ENCODE results near the gene TMEM50B. TPM values are rescaled to one million over a fixed set of nuclear protein-coding genes. Genes with fewer than 3 reads are reported as not detected.
A peak's percentile ranks its signal among the peaks of the same experiment; 100 is the strongest.

Gene TMEM50B
- total and polyA plus RNA-seq, 8 donors: 20.3 to 97.3 (median 46.8) TPM

DNA sequence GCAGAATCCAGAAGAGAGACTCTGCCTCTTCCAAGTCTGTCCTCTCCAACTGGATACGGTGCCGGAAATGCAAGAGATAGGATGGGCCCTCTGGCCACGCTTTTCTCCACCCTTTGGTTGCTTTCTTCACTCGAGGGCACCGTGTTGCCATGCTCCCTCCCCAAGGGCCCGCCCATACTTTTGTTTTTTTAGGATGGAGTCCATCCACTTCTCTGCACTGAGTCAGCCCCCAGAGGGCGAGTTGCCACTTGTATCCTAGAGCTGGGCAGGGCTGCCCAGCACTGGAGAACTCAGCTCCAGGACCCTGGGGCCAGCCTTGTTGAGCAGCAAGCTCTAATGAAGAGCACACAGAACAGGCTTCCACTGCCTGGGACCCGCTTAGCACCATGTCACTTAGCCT, 51.1 kb downstream of the TMEM50B start:
- intact Hi-C loops (cut with DNase I; ENCODE audit: low total_unique reads): no loop called here
- Histone ChIP-seq H3K27ac (peak overlapping the region in 4 of 5 donors; percentile 30 to 84 (median 52)), H3K4me3 (no peak overlapping the region), H3K9me3 (no peaks in the 10 kb centered on the region), H3K27me3 (no peaks in the 10 kb centered on the region), H3K4me1 (peaks cover 5 to 42% (median 27%) of the 10 kb centered on the region in 4 donors), H3K36me3 (peaks cover 35 to 100% (median 97%) of the 10 kb centered on the region in 4 donors)
- WGBS, 5 donors: 66 to 85% (median 81%) methylated on average over 8 of the region's 8 CpGs
- DNase-seq: no peak
- TF ChIP-seq POLR2AphosphoS5 (IDR thresholded peaks at IDR 0.05): no peak
- TF ChIP-seq EP300 (IDR thresholded peaks at IDR 0.05): no peak
- TF ChIP-seq POLR2A (IDR thresholded peaks at IDR 0.05): no peak
- TF ChIP-seq, protein P1, sequence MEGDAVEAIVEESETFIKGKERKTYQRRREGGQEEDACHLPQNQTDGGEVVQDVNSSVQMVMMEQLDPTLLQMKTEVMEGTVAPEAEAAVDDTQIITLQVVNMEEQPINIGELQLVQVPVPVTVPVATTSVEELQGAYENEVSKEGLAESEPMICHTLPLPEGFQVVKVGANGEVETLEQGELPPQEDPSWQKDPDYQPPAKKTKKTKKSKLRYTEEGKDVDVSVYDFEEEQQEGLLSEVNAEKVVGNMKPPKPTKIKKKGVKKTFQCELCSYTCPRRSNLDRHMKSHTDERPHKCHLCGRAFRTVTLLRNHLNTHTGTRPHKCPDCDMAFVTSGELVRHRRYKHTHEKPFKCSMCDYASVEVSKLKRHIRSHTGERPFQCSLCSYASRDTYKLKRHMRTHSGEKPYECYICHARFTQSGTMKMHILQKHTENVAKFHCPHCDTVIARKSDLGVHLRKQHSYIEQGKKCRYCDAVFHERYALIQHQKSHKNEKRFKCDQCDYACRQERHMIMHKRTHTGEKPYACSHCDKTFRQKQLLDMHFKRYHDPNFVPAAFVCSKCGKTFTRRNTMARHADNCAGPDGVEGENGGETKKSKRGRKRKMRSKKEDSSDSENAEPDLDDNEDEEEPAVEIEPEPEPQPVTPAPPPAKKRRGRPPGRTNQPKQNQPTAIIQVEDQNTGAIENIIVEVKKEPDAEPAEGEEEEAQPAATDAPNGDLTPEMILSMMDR (IDR thresholded peaks at IDR 0.05): no peak

DNA sequence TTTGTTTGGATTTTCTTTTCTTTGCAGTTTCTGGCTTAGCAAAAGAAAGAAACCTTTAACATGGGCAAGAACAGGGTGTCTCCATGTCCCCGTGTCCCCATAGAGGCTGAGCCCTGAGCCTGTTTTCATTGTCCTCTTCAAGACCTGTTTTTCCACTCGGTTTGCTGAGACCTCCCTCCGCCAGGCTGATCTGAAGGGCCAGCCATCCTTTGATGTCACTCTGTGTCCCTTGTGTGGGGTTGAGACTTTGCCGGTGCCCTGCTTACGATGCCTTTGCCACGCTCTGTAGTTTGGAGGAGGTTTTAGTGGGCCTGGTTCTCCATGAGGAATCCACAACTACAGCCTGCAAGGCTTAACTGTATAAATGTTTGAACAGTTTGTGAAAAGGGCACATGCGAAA, 52.7 kb downstream of the TMEM50B start:
- Histone ChIP-seq H3K27ac (peak overlapping the region in 1 of 5 donors; percentile 84), H3K27me3 (no peaks in the 10 kb centered on the region), H3K36me3 (peaks cover 25 to 99% (median 96%) of the 10 kb centered on the region in 4 donors), H3K9me3 (no peaks in the 10 kb centered on the region), H3K4me1 (peaks cover 5 to 33% (median 25%) of the 10 kb centered on the region in 4 donors), H3K4me3 (no peak overlapping the region)
- 84 to 92% (median 89%) methylated on average over 7 of the region's 7 CpGs for WGBS, 5 donors
- intact Hi-C loops (cut with DNase I; ENCODE audit: low total_unique reads): no loop called here
- no peak for TF ChIP-seq EP300 (IDR thresholded peaks at IDR 0.05)
- no peak for TF ChIP-seq POLR2AphosphoS5 (IDR thresholded peaks at IDR 0.05)
- TF ChIP-seq POLR2A (IDR thresholded peaks at IDR 0.05): no peak
- TF ChIP-seq, protein P1 (IDR thresholded peaks at IDR 0.05): no peak
- DNase-seq: no peak

DNA sequence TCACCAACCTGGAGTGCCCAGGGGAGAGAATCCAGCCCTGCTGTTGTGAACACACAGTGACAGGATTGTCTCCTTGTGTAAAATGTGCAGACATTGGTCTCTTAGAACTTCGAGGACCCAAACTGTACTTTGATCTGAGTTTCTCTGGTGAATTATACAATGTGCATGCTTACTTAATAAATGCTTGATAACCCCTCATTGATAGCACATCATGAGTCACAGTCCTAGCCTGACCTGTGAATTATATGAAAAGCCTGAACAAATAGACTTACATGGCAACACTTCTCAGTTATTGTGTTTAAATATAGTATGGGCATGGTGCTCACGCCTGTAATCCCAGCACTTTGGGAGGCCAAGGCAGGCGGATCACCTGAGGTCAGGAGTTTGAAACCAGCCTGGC, 53.9 kb downstream of the TMEM50B start:
- intact Hi-C loops (cut with DNase I; ENCODE audit: low total_unique reads): no loop called here
- H3K27me3 ChIP-seq: no peaks in the 10 kb centered on the region
- peaks cover 26 to 97% (median 95%) of the 10 kb centered on the region in 4 donors for H3K36me3 ChIP-seq
- peak overlapping the region in 2 of 5 donors; percentile 5 to 8 for H3K27ac ChIP-seq
- peak in 1 of 2 donors; percentile 45 for DNase-seq
- H3K4me3 ChIP-seq: no peak overlapping the region
- TF ChIP-seq, protein P1 (IDR thresholded peaks at IDR 0.05): no peak
- no peak for TF ChIP-seq POLR2A (IDR thresholded peaks at IDR 0.05)
- TF ChIP-seq EP300 (IDR thresholded peaks at IDR 0.05): no peak
- peak in 2 of 3 donors; percentile 22 to 69 for TF ChIP-seq POLR2AphosphoS5 (IDR thresholded peaks at IDR 0.05)
- no peaks in the 10 kb centered on the region for H3K9me3 ChIP-seq
- 23 to 69% (median 55%) methylated on average over 3 of the region's 3 CpGs for WGBS, 5 donors
- H3K4me1 ChIP-seq: peaks cover 5 to 32% (median 24%) of the 10 kb centered on the region in 4 donors

DNA sequence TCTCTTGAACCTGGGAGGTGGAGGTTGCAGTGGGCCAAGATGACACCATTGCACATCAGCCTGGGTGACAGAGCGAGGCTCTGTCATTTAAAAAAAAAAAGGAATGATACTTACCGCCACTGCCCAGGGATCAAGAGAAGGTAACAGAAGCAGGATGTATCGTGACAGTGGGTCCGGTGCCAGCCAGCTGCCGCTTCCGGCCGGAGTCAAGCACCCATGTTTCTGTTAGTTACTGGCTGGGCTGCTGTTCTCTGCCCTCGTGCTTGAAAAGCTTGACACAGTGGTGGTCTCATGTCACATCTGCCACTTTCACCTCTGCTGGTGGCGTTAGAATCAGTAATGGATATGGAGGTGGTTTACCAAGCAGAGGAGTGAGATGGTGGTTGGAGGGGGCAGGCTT, 55.6 kb downstream of the TMEM50B start:
- TF ChIP-seq POLR2AphosphoS5 (IDR thresholded peaks at IDR 0.05): no peak
- TF ChIP-seq POLR2A (IDR thresholded peaks at IDR 0.05): no peak
- TF ChIP-seq EP300 (IDR thresholded peaks at IDR 0.05): no peak
- TF ChIP-seq, protein P1 (IDR thresholded peaks at IDR 0.05): no peak
- Histone ChIP-seq H3K36me3 (peaks cover 21 to 95% (median 93%) of the 10 kb centered on the region in 4 donors), H3K27ac (no peak overlapping the region), H3K4me1 (peaks cover 15 to 38% (median 27%) of the 10 kb centered on the region in 4 donors), H3K27me3 (no peaks in the 10 kb centered on the region), H3K4me3 (no peak overlapping the region), H3K9me3 (no peaks in the 10 kb centered on the region)
- 93 to 96% (median 93%) methylated on average over 9 of the region's 9 CpGs for WGBS, 5 donors
- intact Hi-C loops (cut with DNase I; ENCODE audit: low total_unique reads): no loop called here
- no peak for DNase-seq

Measured in stomach (tissue), 9 donors.